ENCODE data around the gene ZNF205. TPM values are rescaled to one million over a fixed set of nuclear protein-coding genes. Genes with fewer than 3 reads are reported as not detected.
A peak's percentile ranks its signal among the peaks of the same experiment; 100 is the strongest.

The ZNF205 gene
- total and polyA plus RNA-seq, 9 of the 15 experiments (the other 6 are each of a cell fraction or from before 2014, with no cell fraction given): 2.4 to 11.8 (median 5.1) TPM; not detected in 2

GRCh38 chr16:3106205-3106928 is 6.0 kb upstream of the ZNF205 start (continued):
- TF ChIP-seq, protein P1, sequence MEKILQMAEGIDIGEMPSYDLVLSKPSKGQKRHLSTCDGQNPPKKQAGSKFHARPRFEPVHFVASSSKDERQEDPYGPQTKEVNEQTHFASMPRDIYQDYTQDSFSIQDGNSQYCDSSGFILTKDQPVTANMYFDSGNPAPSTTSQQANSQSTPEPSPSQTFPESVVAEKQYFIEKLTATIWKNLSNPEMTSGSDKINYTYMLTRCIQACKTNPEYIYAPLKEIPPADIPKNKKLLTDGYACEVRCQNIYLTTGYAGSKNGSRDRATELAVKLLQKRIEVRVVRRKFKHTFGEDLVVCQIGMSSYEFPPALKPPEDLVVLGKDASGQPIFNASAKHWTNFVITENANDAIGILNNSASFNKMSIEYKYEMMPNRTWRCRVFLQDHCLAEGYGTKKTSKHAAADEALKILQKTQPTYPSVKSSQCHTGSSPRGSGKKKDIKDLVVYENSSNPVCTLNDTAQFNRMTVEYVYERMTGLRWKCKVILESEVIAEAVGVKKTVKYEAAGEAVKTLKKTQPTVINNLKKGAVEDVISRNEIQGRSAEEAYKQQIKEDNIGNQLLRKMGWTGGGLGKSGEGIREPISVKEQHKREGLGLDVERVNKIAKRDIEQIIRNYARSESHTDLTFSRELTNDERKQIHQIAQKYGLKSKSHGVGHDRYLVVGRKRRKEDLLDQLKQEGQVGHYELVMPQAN (IDR thresholded peaks at IDR 0.05; ENCODE audit: borderline replicate concordance): peak; percentile 74; the same call in 1 of the 2 replicates
- no peak for TF ChIP-seq TCF7L2 (IDR thresholded peaks at IDR 0.05; ENCODE audit: low read depth, low read length)
- TF ChIP-seq E2F4 (CRISPR knock-in tag; IDR thresholded peaks at IDR 0.05; ENCODE audit: low read depth): no peak
- TF ChIP-seq TSC22D4 (tag; IDR thresholded peaks at IDR 0.05): no peak
- TF ChIP-seq SETDB1 (IDR thresholded peaks at IDR 0.05; ENCODE audit: low read length): no peak
- TF ChIP-seq ADNP (tag; IDR thresholded peaks at IDR 0.05): no peak
- no peak for TF ChIP-seq MBD2 (IDR thresholded peaks at IDR 0.05; ENCODE audit: borderline replicate concordance, low read depth)
- TF ChIP-seq E2F6 (IDR thresholded peaks at IDR 0.05; ENCODE audit: borderline replicate concordance in 1 of 2, extremely low read depth in 1 of 2, insufficient read depth in 1 of 2, insufficient read length in 1 of 2, low read depth in 1 of 2, low read length in 1 of 2, poor library complexity in 1 of 2, severe bottlenecking in 1 of 2): peak; percentile 34 to 79
- no peak for TF ChIP-seq ESRRB (CRISPR knock-in tag; IDR thresholded peaks at IDR 0.05; ENCODE audit: borderline replicate concordance)
- TF ChIP-seq KLF10 (CRISPR knock-in tag; IDR thresholded peaks at IDR 0.05): no peak
- TF ChIP-seq, protein P2, sequence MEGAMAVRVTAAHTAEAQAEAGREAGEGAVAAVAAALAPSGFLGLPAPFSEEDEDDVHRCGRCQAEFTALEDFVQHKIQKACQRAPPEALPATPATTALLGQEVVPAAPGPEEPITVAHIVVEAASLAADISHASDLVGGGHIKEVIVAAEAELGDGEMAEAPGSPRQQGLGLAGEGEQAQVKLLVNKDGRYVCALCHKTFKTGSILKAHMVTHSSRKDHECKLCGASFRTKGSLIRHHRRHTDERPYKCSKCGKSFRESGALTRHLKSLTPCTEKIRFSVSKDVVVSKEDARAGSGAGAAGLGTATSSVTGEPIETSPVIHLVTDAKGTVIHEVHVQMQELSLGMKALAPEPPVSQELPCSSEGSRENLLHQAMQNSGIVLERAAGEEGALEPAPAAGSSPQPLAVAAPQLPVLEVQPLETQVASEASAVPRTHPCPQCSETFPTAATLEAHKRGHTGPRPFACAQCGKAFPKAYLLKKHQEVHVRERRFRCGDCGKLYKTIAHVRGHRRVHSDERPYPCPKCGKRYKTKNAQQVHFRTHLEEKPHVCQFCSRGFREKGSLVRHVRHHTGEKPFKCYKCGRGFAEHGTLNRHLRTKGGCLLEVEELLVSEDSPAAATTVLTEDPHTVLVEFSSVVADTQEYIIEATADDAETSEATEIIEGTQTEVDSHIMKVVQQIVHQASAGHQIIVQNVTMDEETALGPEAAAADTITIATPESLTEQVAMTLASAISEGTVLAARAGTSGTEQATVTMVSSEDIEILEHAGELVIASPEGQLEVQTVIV (CRISPR knock-in tag; IDR thresholded peaks at IDR 0.05; ENCODE audit: borderline replicate concordance): no peak
- peak; percentile 32 for TF ChIP-seq RBM25 (IDR thresholded peaks at IDR 0.05; ENCODE audit: low read depth, low read length, severe bottlenecking)
- no peak for TF ChIP-seq ZNF282 (CRISPR knock-in tag; IDR thresholded peaks at IDR 0.05)
- no peak for TF ChIP-seq RFX7 (CRISPR knock-in tag; IDR thresholded peaks at IDR 0.05)
- peak in 1 of 2 experiments; percentile 80; a peak in 2 of 4 replicates for TF ChIP-seq HDAC1 (IDR thresholded peaks at IDR 0.05)
- no peak for TF ChIP-seq SLC30A9 (CRISPR knock-in tag; IDR thresholded peaks at IDR 0.05)
- TF ChIP-seq HNRNPLL (IDR thresholded peaks at IDR 0.05; ENCODE audit: low read depth, low read length, poor library complexity, severe bottlenecking): peak; percentile 20
- peak; percentile 32; the same call in 1 of the 2 replicates for TF ChIP-seq ZBTB2 (IDR thresholded peaks at IDR 0.05)
- peak in 1 of 2 experiments; percentile 94; a peak in 2 of 4 replicates for TF ChIP-seq TRIM24 (IDR thresholded peaks at IDR 0.05)
- TF ChIP-seq SMARCA5 (IDR thresholded peaks at IDR 0.05): no peak
